Gastroesophageal sphincter (tissue), 4 donors: ENCODE measurements around the gene AZGP1. TPM values are rescaled to one million over a fixed set of nuclear protein-coding genes. Genes with fewer than 3 reads are reported as not detected.

Experiments used
- ATAC-seq: fragments of 150-250 bp; one replicate; pipeline ENCODE4 v1.9.1; 2016; ENCODE audit warnings: mild to moderate bottlenecking, moderate library complexity
- H3K27ac ChIP-seq, 4 donors: fragments of 200-600 bp; sonication (generic) in 3 of 4; 1 replicate in 3 of 4; 2 replicates in 1 of 4; pipeline ENCODE4 v1.5.1; 2016 to 2019
- H3K27me3 ChIP-seq: fragments of 200-600 bp; sonication (generic); one replicate; pipeline ENCODE4 v1.5.1; 2019
- H3K36me3 ChIP-seq, 2 donors: fragments of 200-600 bp; sonication (generic); one replicate each; pipeline ENCODE4 v1.5.1; 2019; ENCODE audit warnings: control low read depth in 1 of 2
- H3K4me1 ChIP-seq, 3 donors: fragments of 200-600 bp; sonication (generic); 1 replicate in 2 of 3; 2 replicates in 1 of 3; pipeline ENCODE4 v1.5.1; 2016 to 2019; ENCODE audit warnings: control low read depth in 2 of 3
- H3K4me3 ChIP-seq, 2 donors: fragments of 200-600 bp; sonication (generic); one replicate each; pipeline ENCODE4 v1.5.1; 2019; ENCODE audit warnings: mild to moderate bottlenecking in 1 of 2, moderate library complexity in 1 of 2
- H3K9me3 ChIP-seq, 3 donors: fragments of 200-600 bp; sonication (generic); one replicate each; pipeline ENCODE4 v1.5.1; 2017 to 2019; ENCODE audit warnings: control low read depth in 2 of 3
- CTCF ChIP-seq, 4 experiments: fragments of 200-600 bp in 2 of 4; fragments of 450-650 bp in 2 of 4; sonication (generic) in 1 of 4; IDR thresholded peaks; one replicate each; pipeline ENCODE4 v1.5.1; 2017 to 2019; ENCODE audit warnings: antibody characterized with exemption in 4 of 4, mild to moderate bottlenecking in 2 of 4, moderate library complexity in 2 of 4
- EP300 ChIP-seq: sonication (generic); formaldehyde crosslinking; IDR thresholded peaks from one replicate; pipeline ENCODE4 v1.6.1; 2017; ENCODE audit warnings: antibody characterized with exemption, mild to moderate bottlenecking
- POLR2A ChIP-seq, 2 donors: fragments of 450-650 bp; IDR thresholded peaks; one replicate each; pipeline ENCODE4 v1.6.1; 2017; ENCODE audit warnings: antibody characterized with exemption in 2 of 2, mild to moderate bottlenecking in 2 of 2, moderate library complexity in 1 of 2
- POLR2AphosphoS5 ChIP-seq: sonication (generic); formaldehyde crosslinking; IDR thresholded peaks from one replicate; pipeline ENCODE4 v1.6.1; 2017; ENCODE audit warnings: antibody characterized with exemption
- WGBS, 2 donors: methylation state at CpG; one replicate each; pipeline ENCODE4 v1.1.5; 2018; ENCODE audit warnings: low coverage in 1 of 2; 5-methylcytosine and 5-hydroxymethylcytosine counted together
- total RNA-seq, 4 donors: library from RNA; depleted of rRNA; stranded (reverse); fragments of >200 nt; gene quantifications; one replicate each; pipeline ENCODE4 v1.1.0, GENCODE V29; 2016

AZGP1 gene
- total RNA-seq, 4 donors from 2014 or later: 1.5 to 128 (median 4.5) TPM

DNA sequence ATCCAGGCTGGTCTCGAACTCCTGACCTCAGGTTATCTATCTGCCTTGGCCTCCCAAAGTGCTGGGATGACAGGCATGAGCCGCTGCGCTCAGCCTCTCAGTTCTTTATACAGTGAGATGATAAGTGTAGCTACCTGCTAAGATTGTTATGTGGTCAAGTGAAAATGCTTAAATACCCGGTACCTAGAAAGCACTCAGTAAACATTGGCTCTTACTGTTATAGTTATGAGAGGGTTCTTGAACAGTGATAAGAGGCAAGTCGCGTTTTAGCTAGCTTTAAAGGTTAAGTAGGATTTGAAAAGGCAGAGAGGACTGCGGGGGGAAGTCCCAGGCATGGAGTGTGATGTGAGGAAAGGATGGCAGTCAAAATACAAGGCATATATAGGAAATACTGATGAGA, 44.1 kb upstream of the AZGP1 start:
- peak overlapping the region in 2 of 4 donors; percentile 11 to 98 for H3K27ac ChIP-seq
- ATAC-seq: no peak

GRCh38 chr7:100017875-100018274, 42.0 kb upstream of the AZGP1 start:
- Histone ChIP-seq H3K9me3 (no peaks in the 10 kb centered on the region), H3K27ac (peak overlapping the region; percentile 39 to 98 (median 80)), H3K4me3 (no peak overlapping the region), H3K4me1 (peaks cover 0 to 72% (median 10%) of the 10 kb centered on the region in 3 donors), H3K27me3 (no peaks in the 10 kb centered on the region), H3K36me3 (peaks cover 0 to 11% of the 10 kb centered on the region in 2 donors)
- ATAC-seq: no peak
- 88 to 95% methylated on average over 5 of the region's 5 CpGs for WGBS, 2 donors
- TF ChIP-seq POLR2A (IDR thresholded peaks at IDR 0.05) (no peak), CTCF (IDR thresholded peaks at IDR 0.05) (no peak), EP300 (no peak), POLR2AphosphoS5 (no peak)

More for the DNA sequence above, 44.1 kb upstream of the AZGP1 start:
- Histone ChIP-seq H3K9me3 (no peaks in the 10 kb centered on the region), H3K27me3 (no peaks in the 10 kb centered on the region), H3K36me3 (peaks cover 4 to 31% of the 10 kb centered on the region in 2 donors), H3K4me3 (no peak overlapping the region), H3K4me1 (peaks cover 0 to 77% (median 10%) of the 10 kb centered on the region in 3 donors)
- 57 to 64% methylated on average over 3 to 7 of the region's 7 CpGs for WGBS, 2 donors
- no peak for TF ChIP-seq POLR2AphosphoS5
- no peak for TF ChIP-seq CTCF (IDR thresholded peaks at IDR 0.05)
- no peak for TF ChIP-seq POLR2A (IDR thresholded peaks at IDR 0.05)
- TF ChIP-seq EP300: no peak

DNA sequence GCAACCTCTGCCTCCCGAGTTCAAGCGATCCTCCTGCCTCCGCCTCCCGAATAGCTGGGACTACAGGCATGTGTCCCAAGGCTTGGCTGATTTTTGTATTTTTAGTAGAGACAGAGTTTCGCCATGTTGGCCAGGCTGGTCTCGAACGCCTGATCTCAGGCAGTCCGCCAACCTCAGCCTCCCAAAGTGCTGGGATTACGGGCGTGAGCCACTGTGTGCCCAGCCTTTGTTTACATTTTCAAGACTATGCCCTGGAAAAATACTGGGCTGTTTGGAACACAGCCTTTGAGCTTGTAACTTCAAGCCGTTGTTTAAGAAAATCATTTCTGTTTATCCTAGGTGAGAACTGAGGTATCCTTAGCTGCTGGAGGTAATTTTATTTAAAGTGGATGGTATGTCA, 41.5 kb upstream of the AZGP1 start:
- TF ChIP-seq POLR2A (IDR thresholded peaks at IDR 0.05) (no peak), CTCF (IDR thresholded peaks at IDR 0.05) (no peak), EP300 (no peak), POLR2AphosphoS5 (peak; percentile 34)
- H3K4me1 ChIP-seq: peaks cover 0 to 66% (median 10%) of the 10 kb centered on the region in 3 donors
- no peaks in the 10 kb centered on the region for H3K9me3 ChIP-seq
- 62 to 80% methylated on average over 2 to 9 of the region's 11 CpGs for WGBS, 2 donors
- H3K27ac ChIP-seq: peak overlapping the region; percentile 39 to 98 (median 80)
- no peak for ATAC-seq
- no peaks in the 10 kb centered on the region for H3K27me3 ChIP-seq
- peak overlapping the region in 1 of 2 donors; percentile 90 for H3K4me3 ChIP-seq
- peaks cover 0 to 5% of the 10 kb centered on the region in 2 donors for H3K36me3 ChIP-seq

DNA sequence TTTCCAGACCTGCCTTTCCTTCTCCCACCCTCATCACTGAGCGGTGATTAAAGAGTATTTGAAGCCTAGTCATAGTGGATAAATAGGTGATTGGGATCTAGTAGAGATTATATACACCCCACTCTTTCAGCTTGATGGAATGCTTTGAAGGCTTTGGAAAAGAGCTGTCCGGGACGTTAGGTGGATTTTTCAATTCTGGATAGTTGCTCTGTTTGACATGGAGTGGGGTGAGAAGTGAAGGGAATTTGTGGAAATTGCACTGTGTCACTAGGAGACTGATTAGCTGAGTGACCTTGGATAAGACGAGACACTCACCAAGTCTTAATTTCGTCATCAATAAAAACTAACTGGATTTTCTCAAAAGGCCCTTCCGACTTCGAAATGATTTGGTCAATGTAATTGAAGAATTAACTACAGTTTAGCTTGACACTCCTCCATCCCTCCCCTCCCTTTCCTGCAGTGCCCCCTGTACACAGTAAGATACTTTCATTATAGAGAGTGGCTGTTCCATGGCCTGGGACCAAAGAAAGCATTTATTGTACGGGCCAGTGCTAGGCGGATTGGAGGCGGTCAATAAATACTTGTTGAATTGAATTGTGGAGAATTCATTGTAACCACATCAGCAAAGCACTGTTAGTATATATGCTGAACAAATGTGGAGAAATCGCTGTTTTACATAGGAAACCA, 40.5 kb upstream of the AZGP1 start:
- peak overlapping the region; percentile 97 to 98 (median 98) for H3K27ac ChIP-seq
- no peaks in the 10 kb centered on the region for H3K36me3 ChIP-seq
- H3K4me1 ChIP-seq: peaks cover 0 to 56% (median 10%) of the 10 kb centered on the region in 3 donors
- ATAC-seq: no peak
- TF ChIP-seq POLR2AphosphoS5: no peak
- TF ChIP-seq POLR2A (IDR thresholded peaks at IDR 0.05): no peak
- no peak for TF ChIP-seq EP300
- no peak for TF ChIP-seq CTCF (IDR thresholded peaks at IDR 0.05)
- H3K27me3 ChIP-seq: no peaks in the 10 kb centered on the region
- WGBS, 2 donors: 11 to 19% methylated on average over 10 to 11 of the region's 11 CpGs
- no peaks in the 10 kb centered on the region for H3K9me3 ChIP-seq
- H3K4me3 ChIP-seq: peak overlapping the region; percentile 80 to 90
